GM21528 (cell line): ENCODE measurements around the gene CMPK2.

Source experiments
- ATAC-seq: cut with Tn5 transposase; IDR thresholded peaks from one replicate; pipeline ENCODE4 v1.9.1; 2021; ENCODE audit warnings: mild to moderate bottlenecking, moderate library complexity; ENCODE audit not compliant: unreplicated experiment, low FRiP score

CMPK2 gene

GRCh38 chr2:6818012-6818411 lies 47.7 kb downstream of the CMPK2 start:
- ATAC-seq = no peak

DNA sequence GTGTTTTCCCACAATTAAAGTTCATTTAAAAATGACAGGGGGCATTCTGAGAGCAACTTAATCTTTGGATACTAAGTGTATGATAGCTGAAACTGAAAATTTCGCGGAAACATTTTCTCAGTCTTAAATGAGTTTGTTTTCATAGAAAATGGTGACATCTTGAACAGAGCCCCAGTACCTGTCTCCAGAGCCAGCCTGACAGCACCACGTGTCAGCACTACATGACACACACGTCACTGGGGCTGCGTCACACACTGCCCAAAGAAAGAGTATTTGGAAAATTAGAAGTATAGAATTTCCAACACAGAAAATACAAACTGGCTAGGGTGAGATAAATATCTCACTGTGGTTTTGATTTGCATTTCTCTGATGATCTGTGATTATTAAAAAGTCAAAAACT lies 50.8 kb downstream of the CMPK2 start:
- no peak for ATAC-seq

- ATAC-seq = no peak
Observed at GRCh38 chr2:6814312-6814711, 51.4 kb downstream of the CMPK2 start.

DNA sequence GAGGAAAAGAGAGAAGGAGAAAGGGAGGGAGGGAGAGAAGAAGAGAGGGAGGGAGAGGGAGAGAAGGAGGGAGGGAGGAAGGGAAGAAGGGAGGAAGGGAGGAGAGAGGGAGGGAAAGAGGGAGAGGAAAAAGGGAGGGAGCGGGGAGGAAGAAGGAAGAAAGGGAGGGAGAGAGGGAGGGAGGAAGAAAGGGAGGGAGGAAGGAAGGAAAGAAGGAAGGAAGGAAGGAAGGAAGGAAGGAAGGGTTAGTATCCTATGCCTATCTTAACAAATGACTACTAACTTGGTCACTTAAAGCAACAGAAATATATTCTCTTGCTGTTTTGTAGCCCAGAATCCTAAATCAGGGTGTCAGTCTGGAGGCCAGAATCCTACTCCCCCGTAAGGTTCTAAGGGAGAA lies 52.1 kb downstream of the CMPK2 start:
- no peak for ATAC-seq

DNA sequence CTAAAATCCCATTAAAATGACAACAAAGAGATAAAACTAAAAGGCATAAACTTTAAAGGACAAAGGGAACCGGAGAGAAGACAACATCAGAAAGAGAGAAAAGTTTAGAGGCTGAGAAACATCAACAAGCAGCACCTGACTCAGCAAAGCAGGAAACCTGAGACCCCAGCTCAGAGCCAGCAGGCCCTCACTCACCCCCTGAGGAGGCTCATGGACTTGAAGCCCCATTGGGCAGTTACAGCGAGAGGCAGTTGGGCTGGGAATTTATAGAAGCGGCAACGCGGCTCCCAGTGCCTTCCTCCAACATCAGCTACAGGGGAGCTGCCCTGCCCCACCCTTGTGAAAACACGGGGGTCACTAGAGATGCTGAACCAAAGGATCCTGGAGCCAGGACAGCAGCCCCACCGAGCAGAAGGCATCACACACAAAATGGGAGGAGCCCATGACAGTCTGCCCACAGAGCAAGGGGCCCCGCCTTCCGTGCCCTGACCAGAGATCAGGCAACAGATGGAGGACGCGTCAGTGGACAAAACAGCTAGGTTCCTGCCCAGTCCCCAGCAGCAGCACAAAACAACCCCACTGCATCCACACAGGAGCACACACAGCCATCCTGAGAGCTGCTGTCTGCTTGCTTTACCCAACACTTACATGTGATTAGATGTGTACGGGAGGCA lies 52.7 kb downstream of the CMPK2 start:
- no peak for ATAC-seq

DNA sequence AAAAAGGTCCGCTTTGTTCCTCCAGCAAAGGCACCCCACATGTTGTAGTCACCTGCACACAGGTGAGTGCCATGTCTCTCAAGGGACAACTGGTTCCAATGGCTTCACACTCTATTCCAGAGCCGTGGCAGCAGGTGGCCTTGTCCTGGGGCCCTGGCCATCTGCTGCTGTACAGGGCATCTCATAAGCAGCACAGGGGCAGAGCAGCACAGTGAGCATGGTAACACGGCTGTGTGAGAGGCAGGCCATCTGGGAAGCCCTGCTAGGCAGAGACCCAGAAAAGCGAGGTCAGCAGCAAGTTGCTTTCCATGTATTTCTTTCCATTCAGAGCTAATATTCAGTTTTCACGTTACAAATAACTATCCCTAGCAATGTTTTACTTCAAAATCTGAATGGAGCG lies 54.7 kb downstream of the CMPK2 start:
- no peak for ATAC-seq

DNA sequence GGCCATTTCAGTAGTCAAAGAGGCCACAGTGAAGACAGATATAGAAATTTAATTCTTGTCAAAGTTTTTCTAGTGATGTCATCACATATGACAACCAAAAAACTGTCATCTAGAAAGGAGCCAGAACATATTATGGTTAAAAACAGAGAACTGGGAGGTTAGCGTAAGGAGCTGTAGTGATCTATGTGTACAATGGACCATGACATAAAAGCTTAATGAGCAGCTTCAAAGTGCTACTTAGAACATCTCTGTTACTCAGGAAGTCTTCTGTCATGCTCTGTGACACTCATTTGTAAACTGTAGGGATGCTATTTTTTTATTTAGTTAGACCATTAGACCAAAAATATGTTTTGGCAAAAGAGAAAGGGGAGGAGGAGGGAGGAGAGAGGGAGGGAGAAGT lies 57.3 kb downstream of the CMPK2 start:
- no peak for ATAC-seq

GRCh38 chr2:6806604-6807003 lies 59.1 kb downstream of the CMPK2 start:
- ATAC-seq = no peak

DNA sequence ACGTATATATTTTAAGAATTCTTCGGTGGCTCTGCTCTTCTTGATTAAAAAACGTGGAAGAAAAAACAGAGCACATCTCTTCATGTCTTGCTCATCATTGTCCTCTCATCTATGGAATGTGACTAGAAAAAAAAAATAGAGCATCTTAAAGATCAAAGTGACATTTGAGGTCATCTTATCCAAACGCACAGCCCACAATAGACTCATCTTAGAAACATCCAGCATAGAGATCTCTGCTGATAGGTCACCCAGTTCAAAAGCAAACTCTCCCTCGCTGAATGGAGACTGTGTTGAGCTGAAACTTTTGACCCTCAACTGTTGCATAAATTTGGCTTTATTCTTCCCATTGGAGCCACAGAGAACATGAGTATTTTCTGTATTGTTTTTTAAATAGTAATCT lies 65.2 kb downstream of the CMPK2 start:
- no peak for ATAC-seq
